Caco-2 (cell line): Measurements from ENCODE around the gene PTX3. TPM values are rescaled to one million over a fixed set of nuclear protein-coding genes. Genes with fewer than 3 reads are reported as not detected.

ENCODE experiments used
- BruUV-seq: library from RNA; stranded (reverse); fragments of 400-500 nt; replicated peaks from 2 replicates; lab custom pipeline; 2021; lab: Mats Ljungman, UMichigan
- CTCF ChIA-PET: fragments of 300-600 bp; sonication (Branson Sonifier 250); formaldehyde crosslinking; loops from one replicate; lab custom pipeline; 2022; ENCODE audit warnings: antibody characterized with exemption; lab: Charles Lee
- POLR2A ChIA-PET: fragments of 300-600 bp; sonication (Branson Sonifier 250); formaldehyde crosslinking; loops from one replicate; lab custom pipeline; 2022; ENCODE audit warnings: antibody characterized with exemption; lab: Charles Lee
- DNase-seq, 2 experiments: peaks; one replicate each; pipeline versions ENCODE4 v3.0.0 to v3.0.0-alpha.2; 2020 to 2022
- H3K27me3 ChIP-seq: replicated peaks from 2 replicates; pipeline ENCODE4 v1.6.0; 2011; ENCODE audit warnings: low read length; ENCODE audit not compliant: control insufficient read depth, insufficient read depth
- H3K36me3 ChIP-seq: 2 replicates; pipeline ENCODE4 v1.5.1; 2011; ENCODE audit warnings: low read length; ENCODE audit not compliant: control insufficient read depth, insufficient read depth
- H3K4me1 ChIP-seq: fragments of 250-450 bp; sonication (Bioruptor Pico); 2 replicates; pipeline ENCODE4 v1.5.1; 2020; ENCODE audit warnings: mild to moderate bottlenecking
- H3K4me3 ChIP-seq: 2 replicates; pipeline ENCODE4 v1.5.1; 2011; ENCODE audit warnings: low read depth, mild to moderate bottlenecking, control low read depth, low read length
- H3K9me3 ChIP-seq: fragments of 250-450 bp; sonication (Bioruptor Pico); 2 replicates; pipeline ENCODE4 v1.5.1; 2020; ENCODE audit warnings: mild to moderate bottlenecking, moderate library complexity
- H3K27ac Mint-ChIP-seq: one replicate; pipeline ENCODE4 v1.8.0; 2022; ENCODE audit warnings: mixed read lengths; ENCODE audit not compliant: unreplicated experiment
- H3K27me3 Mint-ChIP-seq: one replicate; pipeline ENCODE4 v1.8.0; 2022; ENCODE audit warnings: mixed read lengths; ENCODE audit not compliant: insufficient read depth, unreplicated experiment
- H3K36me3 Mint-ChIP-seq: one replicate; pipeline ENCODE4 v1.8.0; 2022; ENCODE audit warnings: mild to moderate bottlenecking, mixed read lengths; ENCODE audit not compliant: insufficient read depth, unreplicated experiment
- H3K4me1 Mint-ChIP-seq: one replicate; pipeline ENCODE4 v1.8.0; 2022; ENCODE audit warnings: low read depth, mixed read lengths; ENCODE audit not compliant: unreplicated experiment
- H3K4me3 Mint-ChIP-seq: one replicate; pipeline ENCODE4 v1.8.0; 2022; ENCODE audit warnings: mild to moderate bottlenecking, moderate library complexity, mixed read lengths; ENCODE audit not compliant: unreplicated experiment
- H3K9me3 Mint-ChIP-seq: one replicate; pipeline ENCODE4 v1.8.0; 2022; ENCODE audit warnings: mixed read lengths; ENCODE audit not compliant: unreplicated experiment
- intact Hi-C: fragments of 100-400 bp; cut with micrococcal nuclease; formaldehyde crosslinking; loops from one replicate; pipeline ENCODE4 v1.10.0; 2022; ENCODE audit not compliant: unreplicated experiment
- total RNA-seq: library from RNA; stranded (reverse); gene quantifications from 2 replicates; pipeline ENCODE4 v1.2.3, GENCODE V29; 2022
- TF ChIP-seq, protein P1 (sequence below), 2 experiments: fragments of 200-600 bp in 1 of 2; IDR thresholded peaks; 1 replicate in 1 of 2; 2 replicates in 1 of 2; pipeline versions ENCODE4 v1.5.1 to v1.8.0; 2011 to 2022; ENCODE audit warnings: antibody characterized with exemption in 1 of 2, control low read depth in 1 of 2, inconsistent platforms in 1 of 2, low read depth in 1 of 2, low read length in 1 of 2, mild to moderate bottlenecking in 1 of 2, moderate library complexity in 1 of 2; ENCODE audit not compliant: insufficient read depth in 1 of 2, severe bottlenecking in 1 of 2, unreplicated experiment in 1 of 2

PTX3 gene
- total RNA-seq, 1 experiment from 2014 or later: not detected

DNA sequence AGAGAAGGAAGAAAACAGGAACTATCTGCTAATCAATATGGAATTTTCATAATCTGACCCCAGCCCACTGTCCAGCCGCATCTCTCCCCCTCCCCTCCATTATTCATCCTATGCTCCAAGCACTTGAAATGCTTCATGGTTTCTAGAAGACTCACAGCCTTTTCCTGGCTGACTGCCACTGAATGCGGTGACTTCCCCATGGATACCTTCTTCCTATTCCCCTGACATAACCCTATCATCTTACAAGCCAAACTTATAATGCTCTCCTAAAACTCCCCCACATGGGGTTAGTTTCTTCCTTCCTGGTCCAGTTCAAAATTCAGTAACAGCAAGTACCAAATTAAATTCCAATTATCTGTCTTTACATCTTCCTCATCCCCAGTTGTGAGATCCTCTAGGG is 31.2 kb upstream of the PTX3 start:
- Histone ChIP-seq H3K9me3 (no peaks in the 10 kb centered on the region), H3K4me3 (no peak overlapping the region), H3K27me3 (no peaks in the 10 kb centered on the region), H3K4me1 (no peaks in the 10 kb centered on the region), H3K36me3 (no peaks in the 10 kb centered on the region)
- CTCF ChIA-PET: no interaction called here
- Mint-ChIP-seq H3K27ac (no peak overlapping the region), H3K4me1 (no peaks in the 10 kb centered on the region), H3K9me3 (no peaks in the 10 kb centered on the region), H3K36me3 (no peaks in the 10 kb centered on the region), H3K27me3 (peaks cover 12% of the 10 kb centered on the region), H3K4me3 (no peak overlapping the region)
- BruUV-seq: no TSS peak
- POLR2A ChIA-PET: no interaction called here
- TF ChIP-seq, protein P1, sequence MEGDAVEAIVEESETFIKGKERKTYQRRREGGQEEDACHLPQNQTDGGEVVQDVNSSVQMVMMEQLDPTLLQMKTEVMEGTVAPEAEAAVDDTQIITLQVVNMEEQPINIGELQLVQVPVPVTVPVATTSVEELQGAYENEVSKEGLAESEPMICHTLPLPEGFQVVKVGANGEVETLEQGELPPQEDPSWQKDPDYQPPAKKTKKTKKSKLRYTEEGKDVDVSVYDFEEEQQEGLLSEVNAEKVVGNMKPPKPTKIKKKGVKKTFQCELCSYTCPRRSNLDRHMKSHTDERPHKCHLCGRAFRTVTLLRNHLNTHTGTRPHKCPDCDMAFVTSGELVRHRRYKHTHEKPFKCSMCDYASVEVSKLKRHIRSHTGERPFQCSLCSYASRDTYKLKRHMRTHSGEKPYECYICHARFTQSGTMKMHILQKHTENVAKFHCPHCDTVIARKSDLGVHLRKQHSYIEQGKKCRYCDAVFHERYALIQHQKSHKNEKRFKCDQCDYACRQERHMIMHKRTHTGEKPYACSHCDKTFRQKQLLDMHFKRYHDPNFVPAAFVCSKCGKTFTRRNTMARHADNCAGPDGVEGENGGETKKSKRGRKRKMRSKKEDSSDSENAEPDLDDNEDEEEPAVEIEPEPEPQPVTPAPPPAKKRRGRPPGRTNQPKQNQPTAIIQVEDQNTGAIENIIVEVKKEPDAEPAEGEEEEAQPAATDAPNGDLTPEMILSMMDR (IDR thresholded peaks at IDR 0.05; ENCODE audit: insufficient read depth in 1 of 2, low read depth in 1 of 2, low read length in 1 of 2, severe bottlenecking in 1 of 2, unreplicated experiment in 1 of 2): no peak
- no peak for DNase-seq
- intact Hi-C loops: no loop called here

DNA sequence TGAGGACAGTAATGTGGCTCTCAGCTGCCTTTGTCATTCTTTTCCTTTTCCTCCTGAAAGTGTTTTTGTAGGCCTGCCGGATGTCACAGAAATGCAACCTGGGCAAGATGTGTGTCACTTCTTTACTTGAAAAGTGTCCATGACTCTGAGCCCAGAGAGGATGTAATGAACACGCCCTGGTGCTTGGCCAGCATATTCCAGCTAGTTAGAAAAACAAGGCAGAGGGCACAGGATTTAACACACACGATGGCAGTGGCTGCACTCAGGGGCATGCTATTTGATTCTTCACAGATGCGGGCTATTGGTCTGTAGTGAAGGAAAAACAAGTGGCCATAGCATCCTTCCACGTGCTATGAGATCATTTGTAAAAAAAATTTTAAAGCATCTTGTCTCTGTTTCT is 30.3 kb upstream of the PTX3 start:
- DNase-seq: no peak
- ChIA-PET CTCF (no interaction called here), POLR2A (no interaction called here)
- no peaks in the 10 kb centered on the region for H3K36me3 Mint-ChIP-seq
- H3K4me1 Mint-ChIP-seq: no peaks in the 10 kb centered on the region
- no TSS peak for BruUV-seq
- Histone ChIP-seq H3K4me3 (no peak overlapping the region), H3K9me3 (no peaks in the 10 kb centered on the region), H3K27me3 (no peaks in the 10 kb centered on the region), H3K36me3 (no peaks in the 10 kb centered on the region), H3K4me1 (no peaks in the 10 kb centered on the region)
- intact Hi-C loops: no loop called here
- no peaks in the 10 kb centered on the region for H3K9me3 Mint-ChIP-seq
- H3K27ac Mint-ChIP-seq: no peak overlapping the region
- H3K4me3 Mint-ChIP-seq: no peak overlapping the region
- TF ChIP-seq, protein P1 (IDR thresholded peaks at IDR 0.05; ENCODE audit: insufficient read depth in 1 of 2, low read depth in 1 of 2, low read length in 1 of 2, severe bottlenecking in 1 of 2, unreplicated experiment in 1 of 2): no peak
- peaks cover 9% of the 10 kb centered on the region for H3K27me3 Mint-ChIP-seq

GRCh38 chr3:157407769-157408168 is 28.9 kb upstream of the PTX3 start:
- TF ChIP-seq, protein P1 (IDR thresholded peaks at IDR 0.05; ENCODE audit: insufficient read depth in 1 of 2, low read depth in 1 of 2, low read length in 1 of 2, severe bottlenecking in 1 of 2, unreplicated experiment in 1 of 2): no peak
- DNase-seq: no peak
- intact Hi-C loops: no loop called here
- ChIA-PET POLR2A (no interaction called here), CTCF (no interaction called here)
- Mint-ChIP-seq H3K36me3 (no peaks in the 10 kb centered on the region), H3K27me3 (peaks cover 3% of the 10 kb centered on the region), H3K4me3 (no peak overlapping the region), H3K9me3 (no peaks in the 10 kb centered on the region), H3K27ac (no peak overlapping the region), H3K4me1 (no peaks in the 10 kb centered on the region)
- Histone ChIP-seq H3K4me1 (no peaks in the 10 kb centered on the region), H3K36me3 (no peaks in the 10 kb centered on the region), H3K27me3 (no peaks in the 10 kb centered on the region), H3K9me3 (no peaks in the 10 kb centered on the region), H3K4me3 (no peak overlapping the region)
- BruUV-seq: no TSS peak
